CD4-positive, alpha-beta T cell treated with Interleukin-10 for 1 hour (primary cell): ENCODE results near the gene UTP11.

Experiments
- DNase-seq: peaks from one replicate; pipeline ENCODE4 v3.0.0-alpha.2; 2020

UTP11 gene

GRCh38 chr1:38073534-38074301 lies 61.2 kb downstream of the UTP11 start:
- no peak for DNase-seq

GRCh38 chr1:38074302-38074677 lies 61.8 kb downstream of the UTP11 start:
- DNase-seq: no peak
